Thymus (tissue), 11 donors: ENCODE results near the gene GMCL2. TPM values are rescaled to one million over a fixed set of nuclear protein-coding genes. Genes with fewer than 3 reads are reported as not detected.
"Not testable (repeated sequence)": the region's sequence is repeated elsewhere in the genome, so short reads cannot be mapped to it uniquely, and the experiment has no call there.

ENCODE experiments used
- DNase-seq, 9 donors: peaks; one replicate each; pipeline ENCODE4 v3.0.0-alpha.2; 2013; ENCODE audit warnings: low spot score in 9 of 9, low read depth in 6 of 9, missing footprints in 1 of 9
- H3K27ac ChIP-seq, 2 donors: one replicate each; pipeline ENCODE4 v1.5.1; 2013; ENCODE audit warnings: control low read depth in 1 of 2, low read depth in 1 of 2, low read length in 1 of 2, mild to moderate bottlenecking in 1 of 2, moderate library complexity in 1 of 2
- H3K27me3 ChIP-seq, 2 donors: one replicate each; pipeline ENCODE4 v1.5.1; 2013; ENCODE audit warnings: low read length in 1 of 2; ENCODE audit not compliant: control insufficient read depth in 2 of 2, insufficient read depth in 1 of 2
- H3K36me3 ChIP-seq, 2 donors: one replicate each; pipeline ENCODE4 v1.5.1; 2013; ENCODE audit warnings: low read length in 1 of 2, mild to moderate bottlenecking in 1 of 2, moderate library complexity in 1 of 2; ENCODE audit not compliant: control insufficient read depth in 2 of 2, insufficient read depth in 2 of 2
- H3K4me1 ChIP-seq, 2 donors: one replicate each; pipeline ENCODE4 v1.5.1; 2013; ENCODE audit warnings: low read length in 2 of 2; ENCODE audit not compliant: control insufficient read depth in 2 of 2, insufficient read depth in 2 of 2
- H3K4me3 ChIP-seq, 2 donors: one replicate each; pipeline ENCODE4 v1.5.1; 2013; ENCODE audit warnings: low read length in 2 of 2, control low read depth in 1 of 2, mild to moderate bottlenecking in 1 of 2
- H3K9me3 ChIP-seq, 2 donors: one replicate each; pipeline ENCODE4 v1.5.1; 2013; ENCODE audit warnings: low read length in 1 of 2, mild to moderate bottlenecking in 1 of 2; ENCODE audit not compliant: control insufficient read depth in 2 of 2, insufficient read depth in 1 of 2
- WGBS: extraction: QIAGEN DNeasy Blood & Tissue Kit; methylation state at CpG from one replicate; pipeline ENCODE4 v1.1.7; 2013; 5-methylcytosine and 5-hydroxymethylcytosine counted together
- polyA plus RNA-seq: library from polyadenylated mRNA; stranded (reverse); fragments of 200-250 nt; gene quantifications from one replicate; pipeline ENCODE4 v1.2.3, GENCODE V29; 2013
- total RNA-seq: library from RNA; stranded (reverse); fragments of 120-200 nt; gene quantifications from one replicate; pipeline ENCODE4 v1.2.4, GENCODE V29; 2013
- donor health status: healthy.

The GMCL2 gene
- total and polyA plus RNA-seq, 2 donors = under 0.01 TPM

DNA sequence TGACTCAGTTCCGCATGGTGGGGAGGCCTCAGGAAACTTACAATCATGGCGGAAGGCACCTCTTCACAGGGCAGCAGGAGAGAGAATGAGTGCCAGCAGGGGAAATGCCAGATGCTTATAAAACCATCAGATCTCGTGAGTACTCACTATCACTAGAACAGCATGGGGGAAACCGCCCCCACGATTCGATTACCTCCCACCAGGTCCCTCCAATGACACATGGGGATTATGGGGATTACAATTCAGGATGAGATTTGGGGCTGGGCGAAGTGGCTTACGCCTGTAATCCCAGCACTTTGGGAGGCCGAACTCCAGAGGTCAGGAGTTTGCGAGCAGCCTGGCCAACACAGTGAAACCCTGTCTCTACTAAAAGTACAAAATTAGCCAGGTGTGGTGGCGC lies 11.0 kb upstream of the GMCL2 start:
- not testable (repeated sequence) for H3K4me3 ChIP-seq, DNase-seq, H3K27ac ChIP-seq, H3K27me3 ChIP-seq, H3K36me3 ChIP-seq, H3K9me3 ChIP-seq
- H3K4me1 ChIP-seq = peaks cover 0 to 16% of the 10 kb centered on the region in 2 donors
- 79% methylated on average over 11 of the region's 11 CpGs for WGBS

- Histone ChIP-seq H3K4me1 (peaks cover 2 to 16% of the 10 kb centered on the region in 2 donors), H3K36me3 (no peaks in the 10 kb centered on the region), H3K4me3 (no peak overlapping the region), H3K9me3 (no peaks in the 10 kb centered on the region), H3K27ac (no peak overlapping the region), H3K27me3 (peaks cover 0 to 2% of the 10 kb centered on the region in 2 donors)
- no peak for DNase-seq
- 95% methylated on average over 8 of the region's 8 CpGs for WGBS
Observed at GRCh38 chr5:178196986-178197385, 9.8 kb upstream of the GMCL2 start.

DNA sequence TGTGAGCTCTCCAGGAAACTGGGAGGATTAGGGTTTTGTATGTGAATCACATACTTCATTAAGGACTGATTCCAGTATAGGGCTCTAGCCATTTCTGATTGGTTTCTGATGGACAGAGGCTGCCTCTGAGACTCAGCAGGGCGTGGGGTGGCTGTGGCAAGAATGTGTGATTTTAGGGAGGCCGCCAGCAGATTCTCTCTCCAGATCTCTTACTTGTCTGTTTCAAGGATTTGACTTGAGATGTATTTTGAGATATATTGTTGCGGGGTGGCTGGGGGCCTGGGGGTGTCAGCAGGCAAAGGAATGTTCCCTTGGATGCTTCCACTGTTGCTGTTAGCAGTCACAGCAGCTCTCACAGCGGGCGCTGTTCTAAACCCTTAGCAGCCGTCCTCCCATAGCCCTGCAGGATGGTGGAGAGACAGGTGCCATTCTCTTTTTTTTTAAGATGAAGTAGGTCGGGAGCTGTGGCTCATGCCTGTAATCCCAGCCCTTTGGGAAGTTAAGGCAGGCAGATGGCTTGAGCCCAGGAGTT lies 9.2 kb upstream of the GMCL2 start:
- no peak for DNase-seq
- Histone ChIP-seq H3K4me1 (peaks cover 2 to 16% of the 10 kb centered on the region in 2 donors), H3K27ac (no peak overlapping the region), H3K4me3 (no peak overlapping the region), H3K36me3 (no peaks in the 10 kb centered on the region), H3K9me3 (no peaks in the 10 kb centered on the region), H3K27me3 (peaks cover 0 to 2% of the 10 kb centered on the region in 2 donors)
- 94% methylated on average over 7 of the region's 7 CpGs for WGBS

DNA sequence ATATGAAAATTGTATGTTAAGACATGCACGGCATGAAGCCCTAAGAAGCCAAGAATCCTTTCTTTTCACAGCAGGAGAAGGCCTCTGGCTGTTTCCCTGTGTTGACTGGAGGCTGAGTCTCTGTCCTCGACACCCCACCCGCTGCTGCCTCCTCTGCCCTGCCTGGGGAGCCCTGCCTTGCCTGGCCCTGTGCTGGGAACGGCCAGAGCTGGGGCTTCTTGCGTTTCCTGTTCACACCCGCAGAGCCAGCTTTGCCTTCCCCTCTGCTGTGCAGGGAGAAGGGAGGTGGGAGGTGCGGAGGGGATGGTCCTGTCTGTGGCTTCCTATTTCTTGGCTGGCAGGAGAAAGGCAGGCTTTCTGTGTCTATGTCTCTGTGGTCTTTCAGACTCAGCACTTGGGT lies 6.9 kb upstream of the GMCL2 start:
- peaks cover 2 to 16% of the 10 kb centered on the region in 2 donors for H3K4me1 ChIP-seq
- WGBS = 11% methylated on average over 7 of the region's 7 CpGs
- H3K27me3 ChIP-seq = peaks cover 0 to 2% of the 10 kb centered on the region in 2 donors
- H3K4me3 ChIP-seq = no peak overlapping the region
- H3K36me3 ChIP-seq = no peaks in the 10 kb centered on the region
- no peaks in the 10 kb centered on the region for H3K9me3 ChIP-seq
- H3K27ac ChIP-seq = no peak overlapping the region
- peak in 1 of 9 donors; percentile 29 for DNase-seq

GRCh38 chr5:178193251-178193809 lies 6.2 kb upstream of the GMCL2 start:
- Histone ChIP-seq H3K27me3 (peaks cover 0 to 2% of the 10 kb centered on the region in 2 donors), H3K27ac (no peak overlapping the region)
- WGBS = 44% methylated on average over 8 of the region's 8 CpGs

DNA sequence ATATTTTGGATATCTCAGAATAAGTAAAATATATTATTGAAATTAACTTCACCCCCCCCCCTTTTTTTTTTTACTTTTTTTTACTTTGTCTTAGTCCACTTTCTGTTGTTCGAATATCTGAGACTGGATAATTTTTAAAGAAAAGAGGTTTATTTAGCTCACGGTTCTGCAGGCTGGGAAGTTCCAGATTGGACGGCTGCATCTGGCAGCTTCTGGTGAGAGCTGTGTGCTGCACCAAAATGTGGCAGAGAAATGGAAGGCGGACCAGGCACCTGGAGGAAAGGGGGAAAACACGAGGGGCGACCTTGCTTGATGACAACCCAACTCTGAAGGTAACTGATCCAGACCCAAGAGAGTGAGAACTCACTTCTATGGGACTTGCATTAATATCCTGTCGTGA lies 5.6 kb upstream of the GMCL2 start:
- Histone ChIP-seq H3K9me3 (no peaks in the 10 kb centered on the region), H3K27ac (no peak overlapping the region), H3K27me3 (peaks cover 0 to 2% of the 10 kb centered on the region in 2 donors), H3K4me1 (peaks cover 2 to 16% of the 10 kb centered on the region in 2 donors), H3K4me3 (no peak overlapping the region), H3K36me3 (no peaks in the 10 kb centered on the region)
- no peak for DNase-seq
- 97% methylated on average over 7 of the region's 7 CpGs for WGBS

More at GRCh38 chr5:178193251-178193809, 6.2 kb upstream of the GMCL2 start:
- H3K4me1 ChIP-seq = peaks cover 2 to 16% of the 10 kb centered on the region in 2 donors
- H3K36me3 ChIP-seq = no peaks in the 10 kb centered on the region
- peak in 1 of 9 donors; percentile 36 for DNase-seq
- H3K9me3 ChIP-seq = no peaks in the 10 kb centered on the region
- H3K4me3 ChIP-seq = no peak overlapping the region

GRCh38 chr5:178192244-178192643 lies 5.1 kb upstream of the GMCL2 start:
- peaks cover 2 to 16% of the 10 kb centered on the region in 2 donors for H3K4me1 ChIP-seq
- 95% methylated on average over 2 of the region's 2 CpGs for WGBS
- H3K9me3 ChIP-seq = no peaks in the 10 kb centered on the region
- peaks cover 0 to 2% of the 10 kb centered on the region in 2 donors for H3K27me3 ChIP-seq
- no peak for DNase-seq
- H3K27ac ChIP-seq = no peak overlapping the region
- H3K4me3 ChIP-seq = no peak overlapping the region
- no peaks in the 10 kb centered on the region for H3K36me3 ChIP-seq

GRCh38 chr5:178191661-178192060 lies 4.5 kb upstream of the GMCL2 start:
- Histone ChIP-seq H3K36me3 (no peaks in the 10 kb centered on the region), H3K9me3 (no peaks in the 10 kb centered on the region), H3K27me3 (peaks cover 0 to 2% of the 10 kb centered on the region in 2 donors), H3K4me1 (peaks cover 2 to 16% of the 10 kb centered on the region in 2 donors), H3K27ac (no peak overlapping the region), H3K4me3 (no peak overlapping the region)
- no peak for DNase-seq
- 85% methylated on average over 4 of the region's 4 CpGs for WGBS

- Histone ChIP-seq H3K27me3 (peaks cover 0 to 2% of the 10 kb centered on the region in 2 donors), H3K27ac (no peak overlapping the region), H3K9me3 (no peaks in the 10 kb centered on the region), H3K4me3 (no peak overlapping the region), H3K4me1 (peaks cover 2 to 12% of the 10 kb centered on the region in 2 donors), H3K36me3 (no peaks in the 10 kb centered on the region)
- DNase-seq = no peak
- 74% methylated on average over 2 of the region's 2 CpGs for WGBS
Observed at GRCh38 chr5:178189433-178189832, 2.3 kb upstream of the GMCL2 start.
